SK-N-SH (cell line): ENCODE measurements around the gene SPTBN1. TPM values are rescaled to one million over a fixed set of nuclear protein-coding genes. Genes with fewer than 3 reads are reported as not detected.

Source experiments
- CTCF ChIA-PET: fragments of 300-600, 350-600 bp; formaldehyde crosslinking; extraction: SDS; loops from one replicate; lab custom pipeline; 2021; lab: Yijun Ruan, JAX
- POLR2A ChIA-PET: fragments of 350-600 bp; sonication (Branson Sonifier 250); formaldehyde crosslinking; extraction: SDS; loops from one replicate; lab custom pipeline; 2020; ENCODE audit warnings: antibody characterized with exemption, inconsistent platforms; lab: Yijun Ruan, JAX
- DNase-seq: peaks from one replicate; pipeline ENCODE4 v3.0.0; 2012
- H2AFZ ChIP-seq: fragments of 200-600 bp; sonication (generic); 2 replicates; pipeline ENCODE4 v1.8.1; 2016; ENCODE audit warnings: antibody characterized with exemption, mild to moderate bottlenecking, low read depth
- H3F3A ChIP-seq: fragments of 200-600 bp; sonication (generic); replicated peaks from 2 replicates; pipeline ENCODE3; 2016; ENCODE audit warnings: antibody characterized with exemption, mild to moderate bottlenecking; ENCODE audit not compliant: insufficient read depth
- H3K27ac ChIP-seq, 2 experiments: fragments of 200-500 bp in 1 of 2; fragments of 200-600 bp in 1 of 2; sonication (Bioruptor generic) in 1 of 2; sonication (generic), shearing (Covaris generic) in 1 of 2; 2 replicates each; pipeline versions ENCODE4 v1.5.1 to v1.6.1; 2014 to 2016; ENCODE audit warnings: low read depth in 2 of 2, inconsistent platforms in 1 of 2, low read length in 1 of 2, mild to moderate bottlenecking in 1 of 2, mixed read lengths in 1 of 2
- H3K27me3 ChIP-seq: fragments of 200-600 bp; sonication (generic), shearing (Covaris generic); 2 replicates; pipeline ENCODE4 v1.6.1; 2016; ENCODE audit warnings: mixed run types; ENCODE audit not compliant: insufficient read depth
- H3K36me3 ChIP-seq, 2 experiments: fragments of 200-500 bp in 1 of 2; fragments of 200-600 bp in 1 of 2; sonication (Bioruptor generic) in 1 of 2; sonication (generic) in 1 of 2; replicated peaks in 1 of 2; 2 replicates each; pipeline versions ENCODE3 to v1.5.1; 2014 to 2016; ENCODE audit warnings: low read length in 1 of 2, mild to moderate bottlenecking in 1 of 2; ENCODE audit not compliant: insufficient read depth in 2 of 2, control insufficient read depth in 1 of 2
- H3K4me1 ChIP-seq, 2 experiments: fragments of 200-500 bp in 1 of 2; fragments of 200-600 bp in 1 of 2; sonication (Bioruptor generic) in 1 of 2; sonication (generic), shearing (Covaris generic) in 1 of 2; 2 replicates each; pipeline versions ENCODE4 v1.5.1 to v1.6.1; 2014 to 2016; ENCODE audit warnings: low read depth in 1 of 2, low read length in 1 of 2, mixed run types in 1 of 2; ENCODE audit not compliant: insufficient read depth in 2 of 2, control insufficient read depth in 1 of 2
- H3K4me2 ChIP-seq: fragments of 200-600 bp; sonication (generic), shearing (Covaris generic); 2 replicates; pipeline ENCODE4 v1.6.1; 2017; ENCODE audit warnings: mixed run types
- H3K4me3 ChIP-seq, 2 experiments: fragments of 200-500 bp in 1 of 2; fragments of 200-600 bp in 1 of 2; sonication (Bioruptor generic) in 1 of 2; sonication (generic), shearing (Covaris generic) in 1 of 2; 2 replicates each; pipeline versions ENCODE4 v1.5.1 to v1.8.1; 2014 to 2016; ENCODE audit warnings: low read depth in 2 of 2, inconsistent platforms in 1 of 2, low read length in 1 of 2, mild to moderate bottlenecking in 1 of 2, mixed read lengths in 1 of 2, moderate library complexity in 1 of 2
- H3K79me2 ChIP-seq: fragments of 200-600 bp; sonication (generic); 2 replicates; pipeline ENCODE4 v1.8.1; 2017; ENCODE audit warnings: mild to moderate bottlenecking; ENCODE audit not compliant: insufficient read depth
- H3K9ac ChIP-seq: fragments of 200-600 bp; sonication (generic); 2 replicates; pipeline ENCODE4 v1.6.1; 2017; ENCODE audit warnings: mixed run types
- H3K9me2 ChIP-seq: fragments of 200-600 bp; sonication (generic); 2 replicates; pipeline ENCODE4 v1.6.1; 2017; ENCODE audit warnings: mixed run types
- H3K9me3 ChIP-seq: fragments of 200-600 bp; sonication (generic); 2 replicates; pipeline ENCODE4 v1.6.1; 2017; ENCODE audit warnings: mixed run types, mild to moderate bottlenecking, moderate library complexity
- H4K20me1 ChIP-seq: fragments of 200-600 bp; sonication (generic); 2 replicates; pipeline ENCODE4 v1.6.1; 2017; ENCODE audit warnings: mild to moderate bottlenecking, mixed run types; ENCODE audit not compliant: insufficient read depth
- CHD2 ChIP-seq: fragments of 150-350 bp; IDR thresholded peaks from 2 replicates; pipeline ENCODE4 v1.6.1; 2018; ENCODE audit warnings: low read length; ENCODE audit not compliant: partially characterized antibody
- GABPA ChIP-seq: IDR thresholded peaks from 2 replicates; pipeline ENCODE4 v1.4.0; 2012; ENCODE audit warnings: low read depth, mild to moderate bottlenecking
- NRF1 ChIP-seq: IDR thresholded peaks from 2 replicates; pipeline ENCODE4 v1.6.1; 2012; ENCODE audit warnings: low read depth, mild to moderate bottlenecking, low read length
- RCOR1 ChIP-seq: fragments of 150-350 bp; IDR thresholded peaks from 2 replicates; pipeline ENCODE4 v1.6.1; 2017; ENCODE audit warnings: antibody characterized with exemption, low read length
- RFX5 ChIP-seq: IDR thresholded peaks from 2 replicates; pipeline ENCODE4 v1.6.1; 2012; ENCODE audit warnings: mild to moderate bottlenecking, improper control_type of control experiment, low read length
- YY1 ChIP-seq: IDR thresholded peaks from 2 replicates; pipeline ENCODE4 v1.4.0; 2012; ENCODE audit warnings: low read depth, mild to moderate bottlenecking
- whole genome bisulfite sequencing: methylation state at CpG from one replicate; pipeline ENCODE4 v1.1.6; 2017; ENCODE audit warnings: low lambda C conversion rate; 5-methylcytosine and 5-hydroxymethylcytosine counted together
- polyA plus RNA-seq, 3 experiments: library from polyadenylated mRNA; depleted of rRNA; stranded (reverse); fragments of >200 nt; gene quantifications; 2 replicates each; pipeline ENCODE4 v1.2.3, GENCODE V29; 2012
- TF ChIP-seq, protein P1 (sequence below): IDR thresholded peaks from 2 replicates; pipeline ENCODE4 v1.4.0; 2012; ENCODE audit warnings: low read depth, borderline replicate concordance

Gene SPTBN1
- polyA plus RNA-seq, 1 of the 3 experiments (the other 2 are of a cell fraction) = 29.1 TPM

DNA sequence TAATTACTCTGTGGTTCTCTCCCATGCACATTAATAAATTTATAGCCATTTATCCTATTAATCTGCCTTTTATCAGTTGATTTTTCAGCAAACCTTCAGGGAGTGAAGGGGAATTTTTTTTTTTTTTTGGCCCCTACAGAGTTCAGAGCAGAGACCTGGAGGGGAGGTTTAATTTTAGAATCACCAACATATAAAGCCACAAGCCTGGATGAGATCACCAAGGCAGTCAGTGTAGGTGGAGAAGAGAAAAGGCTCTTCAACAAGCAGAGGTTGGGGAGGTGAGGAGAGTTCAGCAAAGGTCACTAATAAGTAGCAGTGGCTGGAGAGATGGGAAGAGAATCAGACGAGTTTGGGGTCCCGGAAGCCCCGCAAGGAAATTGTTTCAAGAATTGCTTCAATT is 48.4 kb upstream of the SPTBN1 start:
- H3F3A ChIP-seq = no peaks in the 10 kb centered on the region
- no peaks in the 10 kb centered on the region for H3K79me2 ChIP-seq
- no peak for TF ChIP-seq YY1
- no peak for TF ChIP-seq GABPA
- H2AFZ ChIP-seq = no peak overlapping the region
- 84% methylated on average over 3 of the region's 3 CpGs for WGBS
- peaks cover 3 to 7% of the 10 kb centered on the region in 2 experiments; a peak in 2 of 4 replicates for H3K4me1 ChIP-seq
- H3K9me2 ChIP-seq = no peaks in the 10 kb centered on the region
- no peaks in the 10 kb centered on the region for H4K20me1 ChIP-seq
- no peak overlapping the region for H3K4me2 ChIP-seq
- DNase-seq = no peak
- no peaks in the 10 kb centered on the region for H3K27me3 ChIP-seq
- H3K27ac ChIP-seq = no peak overlapping the region
- POLR2A ChIA-PET = no interaction called here
- H3K9ac ChIP-seq = no peak overlapping the region
- no peak overlapping the region for H3K4me3 ChIP-seq
- CTCF ChIA-PET = no interaction called here
- H3K9me3 ChIP-seq = no peaks in the 10 kb centered on the region; the same call in 1 of the 2 replicates
- no peaks in the 10 kb centered on the region for H3K36me3 ChIP-seq

GRCh38 chr2:54408288-54408687 is 47.8 kb upstream of the SPTBN1 start:
- POLR2A ChIA-PET = no interaction called here
- WGBS = 83% methylated on average over 3 of the region's 3 CpGs
- H3K27ac ChIP-seq = no peak overlapping the region

DNA sequence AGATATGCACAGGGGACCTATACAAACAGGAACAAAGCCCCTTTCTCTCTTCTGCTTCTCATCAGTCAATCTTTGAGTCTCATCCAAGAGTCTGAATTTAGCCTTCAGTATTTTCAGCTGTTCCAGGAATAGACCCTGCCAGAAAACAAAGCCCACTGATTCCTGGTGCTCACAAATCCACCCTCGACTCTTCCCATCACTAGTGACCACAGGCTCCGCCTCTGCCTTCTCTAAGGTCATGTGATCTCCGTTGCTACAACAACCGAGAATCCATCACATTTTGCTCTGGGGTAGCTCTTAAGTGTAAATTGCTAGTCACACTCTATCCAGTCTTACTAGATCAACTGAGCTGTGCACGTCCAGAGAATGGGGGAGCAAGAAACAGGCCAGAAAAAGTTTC is 46.4 kb upstream of the SPTBN1 start:
- Histone ChIP-seq H3F3A (no peaks in the 10 kb centered on the region), H3K79me2 (no peaks in the 10 kb centered on the region), H3K4me1 (peaks cover 0 to 3% of the 10 kb centered on the region in 2 experiments; a peak in 1 of 4 replicates), H3K27me3 (no peaks in the 10 kb centered on the region), H2AFZ (no peak overlapping the region), H3K4me3 (no peak overlapping the region), H3K4me2 (no peak overlapping the region), H3K9me3 (no peaks in the 10 kb centered on the region; the same call in 1 of the 2 replicates), H3K9ac (no peak overlapping the region), H4K20me1 (no peaks in the 10 kb centered on the region), H3K27ac (no peak overlapping the region), H3K9me2 (no peaks in the 10 kb centered on the region), H3K36me3 (no peaks in the 10 kb centered on the region)
- POLR2A ChIA-PET = no interaction called here
- CTCF ChIA-PET = no interaction called here
- TF ChIP-seq, protein P1, sequence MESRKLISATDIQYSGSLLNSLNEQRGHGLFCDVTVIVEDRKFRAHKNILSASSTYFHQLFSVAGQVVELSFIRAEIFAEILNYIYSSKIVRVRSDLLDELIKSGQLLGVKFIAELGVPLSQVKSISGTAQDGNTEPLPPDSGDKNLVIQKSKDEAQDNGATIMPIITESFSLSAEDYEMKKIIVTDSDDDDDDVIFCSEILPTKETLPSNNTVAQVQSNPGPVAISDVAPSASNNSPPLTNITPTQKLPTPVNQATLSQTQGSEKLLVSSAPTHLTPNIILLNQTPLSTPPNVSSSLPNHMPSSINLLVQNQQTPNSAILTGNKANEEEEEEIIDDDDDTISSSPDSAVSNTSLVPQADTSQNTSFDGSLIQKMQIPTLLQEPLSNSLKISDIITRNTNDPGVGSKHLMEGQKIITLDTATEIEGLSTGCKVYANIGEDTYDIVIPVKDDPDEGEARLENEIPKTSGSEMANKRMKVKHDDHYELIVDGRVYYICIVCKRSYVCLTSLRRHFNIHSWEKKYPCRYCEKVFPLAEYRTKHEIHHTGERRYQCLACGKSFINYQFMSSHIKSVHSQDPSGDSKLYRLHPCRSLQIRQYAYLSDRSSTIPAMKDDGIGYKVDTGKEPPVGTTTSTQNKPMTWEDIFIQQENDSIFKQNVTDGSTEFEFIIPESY = no peak
- no peak for TF ChIP-seq RFX5
- no peak for TF ChIP-seq NRF1
- no peak for TF ChIP-seq CHD2
- no peak for DNase-seq
- WGBS = 72% methylated on average over 5 of the region's 5 CpGs

More at GRCh38 chr2:54408288-54408687, 47.8 kb upstream of the SPTBN1 start:
- no peak overlapping the region for H3K4me2 ChIP-seq
- no peaks in the 10 kb centered on the region for H3F3A ChIP-seq
- no peaks in the 10 kb centered on the region for H3K9me2 ChIP-seq
- no peak overlapping the region for H3K4me3 ChIP-seq
- H4K20me1 ChIP-seq = no peaks in the 10 kb centered on the region
- H3K27me3 ChIP-seq = no peaks in the 10 kb centered on the region
- peaks cover 3 to 4% of the 10 kb centered on the region in 2 experiments; a peak in 2 of 4 replicates for H3K4me1 ChIP-seq
- no peak for DNase-seq
- no peak overlapping the region for H3K9ac ChIP-seq
- no peaks in the 10 kb centered on the region for H3K79me2 ChIP-seq
- CTCF ChIA-PET = no interaction called here
- no peak overlapping the region for H2AFZ ChIP-seq
- TF ChIP-seq GABPA = no peak
- TF ChIP-seq RCOR1 = no peak
- H3K9me3 ChIP-seq = no peaks in the 10 kb centered on the region; the same call in 1 of the 2 replicates
- no peaks in the 10 kb centered on the region for H3K36me3 ChIP-seq
